Hippocampal formation (tissue), 2 donors: Measurements from ENCODE around the gene ANGPTL2.

ENCODE experiments used
- DNase-seq, 2 donors: peaks; one replicate each; lab custom pipeline; 2025; lab: John Stamatoyannopoulos, UW

The ANGPTL2 gene

GRCh38 chr9:127136081-127136879 lies 13.8 kb upstream of the ANGPTL2 start:
- no peak for DNase-seq

GRCh38 chr9:127135056-127135745 lies 12.8 kb upstream of the ANGPTL2 start:
- no peak for DNase-seq

DNA sequence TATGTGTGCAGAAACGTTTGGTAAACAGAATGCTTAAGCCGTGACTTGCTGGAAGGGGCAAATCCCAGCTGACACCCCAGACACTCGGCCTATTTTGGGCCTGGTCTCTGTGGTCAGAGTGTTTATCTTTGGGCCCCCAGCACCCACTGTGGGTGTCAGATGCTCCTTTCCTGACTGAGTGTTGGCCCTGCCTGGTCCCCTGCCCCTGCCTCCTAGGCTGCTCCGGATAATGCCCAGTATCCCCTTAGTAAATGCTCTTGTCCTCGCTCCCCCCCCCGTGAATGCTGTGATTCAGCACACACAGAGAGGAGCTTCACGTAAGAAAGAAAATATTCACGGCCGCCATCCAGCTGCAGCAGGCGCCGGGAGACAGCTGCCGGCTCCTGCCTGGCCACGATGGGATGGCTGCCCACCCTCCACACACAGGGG lies 11.3 kb upstream of the ANGPTL2 start:
- DNase-seq: peak; percentile 81 to 87

GRCh38 chr9:127132921-127133647 lies 10.6 kb upstream of the ANGPTL2 start:
- peak; percentile 33 to 52 for DNase-seq

DNA sequence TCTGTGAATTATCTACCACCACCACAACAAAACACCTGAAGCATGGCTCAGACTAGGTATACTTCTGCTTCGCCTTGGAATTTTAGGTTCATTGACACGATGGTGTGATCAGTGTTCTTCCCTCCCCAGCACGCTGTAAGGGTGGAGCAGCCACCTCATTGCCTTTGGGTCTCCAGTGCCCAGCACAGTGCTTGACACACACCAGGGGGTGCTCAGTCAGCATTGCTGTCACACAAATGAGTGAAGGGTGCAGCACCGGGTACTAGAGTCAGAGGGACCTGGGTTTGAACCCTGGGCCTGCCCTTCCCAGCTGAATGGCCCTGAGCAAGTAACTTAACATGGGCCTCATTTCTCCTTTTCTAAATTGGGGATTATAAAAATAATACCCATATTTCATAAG lies 9.9 kb upstream of the ANGPTL2 start:
- no peak for DNase-seq

DNA sequence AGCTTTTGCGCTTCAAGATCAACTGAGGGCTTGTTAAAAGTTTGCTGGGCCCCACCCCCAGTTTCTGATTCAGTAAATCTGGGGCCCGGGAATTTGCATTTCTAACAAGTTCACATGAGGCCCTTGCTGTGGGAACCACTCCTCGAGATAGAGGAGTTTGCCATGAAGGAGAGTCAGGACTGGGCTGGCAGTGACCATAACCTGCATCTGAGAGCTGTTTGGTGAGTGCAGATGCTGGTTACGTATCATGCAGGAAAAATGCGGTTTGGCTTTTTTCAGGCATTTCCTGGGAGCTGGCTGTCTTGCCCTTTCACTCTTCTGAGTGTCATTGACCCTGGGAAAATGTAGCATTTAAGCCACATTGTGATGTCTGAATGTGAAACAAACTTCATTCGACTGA lies 9.4 kb upstream of the ANGPTL2 start:
- DNase-seq: no peak

DNA sequence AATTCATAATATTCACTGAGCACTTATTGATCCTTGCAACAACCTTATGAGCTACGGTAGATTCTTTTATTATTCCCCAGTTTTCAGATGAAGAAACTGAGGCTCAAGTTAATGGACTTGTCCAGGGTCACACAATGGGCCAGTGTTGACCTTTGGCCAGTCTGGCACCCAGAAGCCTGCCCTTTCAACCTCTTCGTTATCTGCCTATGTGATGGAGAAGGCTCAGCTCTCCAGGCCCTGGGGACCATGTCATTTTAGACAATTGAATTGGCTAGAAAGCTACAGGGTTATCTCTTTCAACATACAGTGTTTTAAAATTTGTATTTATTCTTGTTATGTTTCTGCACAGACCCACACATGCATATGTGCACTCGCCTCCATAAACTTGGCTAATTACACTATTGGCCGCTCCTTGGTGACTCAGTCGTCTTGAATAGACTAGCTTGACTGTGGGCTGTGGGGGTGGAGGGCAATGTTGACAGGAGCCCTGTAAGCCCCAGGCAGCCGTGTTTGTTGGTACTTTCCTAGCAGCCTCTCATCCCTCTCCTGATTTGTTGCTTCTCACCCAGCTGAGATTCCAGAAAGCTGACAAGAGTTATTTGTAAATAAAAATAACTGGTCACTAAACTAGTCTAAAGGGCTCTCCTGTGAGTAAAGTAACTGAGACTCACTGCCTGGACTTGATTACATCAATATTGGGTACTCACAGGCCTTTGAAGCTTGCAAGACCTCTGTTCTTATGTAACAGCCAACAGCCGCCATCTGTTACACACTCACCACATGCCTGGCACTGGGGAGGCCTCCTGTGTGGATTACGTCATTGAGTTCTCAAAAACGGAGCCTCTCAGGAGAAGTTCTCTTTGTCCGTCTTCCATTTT lies 8.5 kb upstream of the ANGPTL2 start:
- DNase-seq: peak; percentile 42 to 66

- no peak for DNase-seq
These were observed 7.8 kb upstream of the ANGPTL2 start for GRCh38 chr9:127130235-127130634.

- DNase-seq: no peak
These were observed 7.3 kb upstream of the ANGPTL2 start for GRCh38 chr9:127129718-127130085.

DNA sequence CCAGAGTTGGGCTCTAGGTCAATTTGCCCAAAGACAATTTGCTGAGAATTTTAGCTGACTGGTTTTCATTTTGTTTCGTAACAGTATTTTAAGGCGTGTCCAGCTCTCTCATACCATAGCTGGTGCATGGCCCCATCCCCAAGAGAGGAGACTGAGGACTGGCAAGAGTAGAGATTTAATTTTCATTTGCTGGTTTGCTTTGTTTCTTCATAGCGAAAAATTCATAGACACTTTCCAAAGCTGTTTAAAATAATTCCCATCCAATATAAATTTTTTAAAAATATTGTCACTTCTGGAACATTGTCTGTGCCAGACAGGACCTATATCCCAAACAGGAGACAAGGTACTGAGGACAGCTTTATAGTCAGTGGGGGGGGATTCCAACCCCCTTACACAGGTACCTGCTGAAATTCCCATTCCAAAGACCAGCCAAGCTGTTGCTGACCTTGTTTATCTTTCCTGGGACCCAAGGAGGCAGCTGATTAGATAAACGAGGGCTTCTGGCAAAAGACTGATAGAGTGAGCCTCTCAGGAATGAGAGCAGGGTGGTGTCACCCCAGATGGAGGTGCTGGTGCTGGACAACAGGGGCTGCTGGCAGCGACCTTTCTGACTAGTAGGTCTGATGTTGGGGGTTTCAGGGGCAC lies 6.8 kb upstream of the ANGPTL2 start:
- no peak for DNase-seq

GRCh38 chr9:127128341-127129072 lies 6.1 kb upstream of the ANGPTL2 start:
- DNase-seq: no peak

- DNase-seq: no peak
These were observed 4.5 kb upstream of the ANGPTL2 start for GRCh38 chr9:127126971-127127370.

DNA sequence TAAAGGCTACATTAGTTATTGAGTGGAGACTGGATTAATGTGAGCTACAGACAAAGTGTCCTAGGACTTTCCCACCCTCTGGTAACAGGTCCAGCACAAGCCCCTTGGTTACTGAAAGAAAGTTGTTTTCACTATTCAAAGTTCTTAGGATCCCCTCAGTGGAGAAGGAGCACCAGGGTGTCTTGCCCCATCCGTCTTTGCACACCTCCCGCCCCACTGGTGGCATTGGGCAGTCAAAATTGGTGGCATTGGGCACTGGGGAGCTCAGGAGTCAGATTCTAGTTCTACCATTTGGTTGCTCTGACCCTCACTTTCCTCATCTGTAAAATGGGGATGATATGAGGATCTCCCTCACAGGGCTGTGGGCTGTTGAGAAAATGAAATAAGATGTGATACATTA lies 2.4 kb upstream of the ANGPTL2 start:
- DNase-seq: no peak

GRCh38 chr9:127124111-127124531 lies 1.7 kb upstream of the ANGPTL2 start:
- no peak for DNase-seq

DNA sequence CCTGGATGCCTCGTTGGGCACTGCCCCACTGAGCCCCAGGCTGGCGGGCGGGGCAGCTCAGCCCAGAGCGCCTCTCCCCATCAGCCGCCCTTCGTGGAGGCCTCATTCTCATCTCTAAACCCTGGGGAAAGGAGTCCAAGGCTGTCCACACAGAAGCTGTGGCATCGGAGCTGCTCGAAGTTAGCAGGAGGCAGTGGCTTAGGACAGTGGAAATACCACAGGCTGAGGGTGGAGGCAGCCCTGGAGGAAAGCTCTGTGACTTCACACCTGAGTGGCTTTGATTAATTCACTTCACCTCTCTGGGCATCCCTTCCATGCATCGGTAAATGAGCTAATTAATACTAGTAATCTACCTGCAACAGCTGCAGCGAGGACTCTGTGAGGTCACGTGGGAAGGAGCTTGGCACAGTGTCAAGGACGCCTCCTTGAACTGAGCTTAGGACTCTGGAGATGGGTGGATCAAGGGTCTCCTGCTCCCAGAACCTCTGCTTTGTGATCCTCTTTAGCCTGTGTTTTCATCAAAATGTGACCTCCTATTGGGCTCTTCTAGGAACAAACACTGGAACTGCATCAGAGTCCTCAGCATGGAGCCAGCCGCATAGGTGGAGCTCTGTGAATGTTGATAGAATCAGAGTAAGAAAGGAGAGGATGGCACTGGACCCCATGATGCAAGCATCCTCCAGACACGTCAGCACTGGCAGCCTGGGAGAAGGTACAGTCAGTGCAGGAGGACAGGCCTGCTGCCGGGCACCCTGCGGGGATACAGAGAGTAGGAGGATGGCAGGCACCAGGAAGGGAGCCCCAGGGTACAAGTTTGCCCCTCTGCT lies 842 bp upstream of the ANGPTL2 start:
- no peak for DNase-seq

GRCh38 chr9:127121628-127122175 lies 733 bp downstream of the ANGPTL2 start:
- DNase-seq: peak in 1 of 2 donors; percentile 62

DNA sequence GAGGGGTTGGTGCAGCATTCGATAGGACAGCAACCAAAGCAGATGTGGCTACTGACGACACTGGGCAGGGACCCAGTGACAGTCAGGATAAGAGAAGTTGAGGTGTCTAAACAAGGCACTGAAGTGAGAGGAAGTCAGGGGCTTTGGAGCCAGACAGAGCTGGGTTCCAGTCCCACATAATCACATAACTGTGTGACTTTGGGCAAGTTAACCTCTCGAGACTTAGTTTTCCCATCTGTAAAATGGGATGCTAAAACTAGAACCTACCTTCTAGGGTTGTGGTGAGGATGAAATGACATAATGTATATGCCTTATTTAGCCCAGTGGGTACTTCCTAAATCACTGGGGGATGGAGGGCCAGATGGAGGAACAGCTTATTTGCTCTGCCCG lies 3.1 kb downstream of the ANGPTL2 start:
- no peak for DNase-seq

GRCh38 chr9:127118597-127119319 lies 3.7 kb downstream of the ANGPTL2 start:
- DNase-seq: no peak

GRCh38 chr9:127117801-127118200 lies 4.6 kb downstream of the ANGPTL2 start:
- no peak for DNase-seq
